ENCODE results near the gene ZCCHC4.

Gene ZCCHC4

GRCh38 chr4:25299476-25300203 is 12.9 kb upstream of the ZCCHC4 start:
- no peak overlapping the region for H3K4ac ChIP-seq (ENCODE audit: low read length)
- no peak overlapping the region for H3K18ac ChIP-seq (ENCODE audit: low read length)
- no peaks in the 10 kb centered on the region for H3K36me3 ChIP-seq (replicated peaks in 1 of 2; ENCODE audit: control insufficient read depth in 2 of 2, insufficient read depth in 2 of 2, low read length in 2 of 2)
- H2AK5ac ChIP-seq (ENCODE audit: low read depth, low read length), result no peak overlapping the region
- no peak overlapping the region for H2BK5ac ChIP-seq (ENCODE audit: low read length)
- H3K9me3 ChIP-seq (replicated peaks in 1 of 2; ENCODE audit: control insufficient read depth in 2 of 2, insufficient read depth in 1 of 2, low read depth in 1 of 2, low read length in 2 of 2), result no peaks in the 10 kb centered on the region
- no peak overlapping the region for H3K4me2 ChIP-seq (ENCODE audit: insufficient read depth, low read length, poor library complexity, severe bottlenecking)
- H3K4me3 ChIP-seq (ENCODE audit: low read length in 2 of 2), result no peak overlapping the region
- no peak overlapping the region for H2BK120ac ChIP-seq (ENCODE audit: low read depth, low read length)
- no peaks in the 10 kb centered on the region for H3K79me1 ChIP-seq (ENCODE audit: low read depth, low read length)
- no peak overlapping the region for H3K9ac ChIP-seq (ENCODE audit: low read depth, low read length, poor library complexity)
- H4K91ac ChIP-seq (ENCODE audit: low read depth, low read length, poor library complexity), result no peak overlapping the region
- H3K14ac ChIP-seq (ENCODE audit: low read length), result no peak overlapping the region
- no peaks in the 10 kb centered on the region for H3K4me1 ChIP-seq (ENCODE audit: control insufficient read depth in 2 of 2, insufficient read depth in 1 of 2, low read depth in 1 of 2, low read length in 2 of 2)
- WGBS, 2 donors (ENCODE audit: extremely low coverage in 2 of 2, insufficient read length in 2 of 2, insufficient replicate concordance in 1 of 2), result no CpG with 5 or more reads among the region's 10 CpGs
- H3K27ac ChIP-seq (replicated peaks; ENCODE audit: low read length), result no peak overlapping the region
- H2AFZ ChIP-seq (ENCODE audit: low read length), result no peak overlapping the region
- no peaks in the 10 kb centered on the region for H3K27me3 ChIP-seq (ENCODE audit: control insufficient read depth in 3 of 3, insufficient read depth in 3 of 3, low read depth in 1 of 3, low read length in 3 of 3)
- H3K23ac ChIP-seq (ENCODE audit: low read depth, low read length, poor library complexity), result no peak overlapping the region
- H2BK12ac ChIP-seq (ENCODE audit: low read length), result no peak overlapping the region
- no peak for DNase-seq (ENCODE audit: low spot score)
- H2BK15ac ChIP-seq (ENCODE audit: low read length), result no peak overlapping the region
- no peak overlapping the region for H4K8ac ChIP-seq (ENCODE audit: low read depth, low read length)

GRCh38 chr4:25301471-25301870 is 11.1 kb upstream of the ZCCHC4 start:
- Histone ChIP-seq H3K79me1 (ENCODE audit: low read depth, low read length) (no peaks in the 10 kb centered on the region), H3K9ac (ENCODE audit: low read depth, low read length, poor library complexity) (no peak overlapping the region), H4K91ac (ENCODE audit: low read depth, low read length, poor library complexity) (no peak overlapping the region), H3K4me2 (ENCODE audit: insufficient read depth, low read length, poor library complexity, severe bottlenecking) (no peak overlapping the region), H3K36me3 (replicated peaks in 1 of 2; ENCODE audit: control insufficient read depth in 2 of 2, insufficient read depth in 2 of 2, low read length in 2 of 2) (no peaks in the 10 kb centered on the region), H3K18ac (ENCODE audit: low read length) (no peak overlapping the region), H2BK15ac (ENCODE audit: low read length) (no peak overlapping the region), H3K4me1 (ENCODE audit: control insufficient read depth in 2 of 2, insufficient read depth in 1 of 2, low read depth in 1 of 2, low read length in 2 of 2) (no peaks in the 10 kb centered on the region), H3K4ac (ENCODE audit: low read length) (no peak overlapping the region), H3K27me3 (ENCODE audit: control insufficient read depth in 3 of 3, insufficient read depth in 3 of 3, low read depth in 1 of 3, low read length in 3 of 3) (no peaks in the 10 kb centered on the region), H2AFZ (ENCODE audit: low read length) (no peak overlapping the region), H2AK5ac (ENCODE audit: low read depth, low read length) (no peak overlapping the region), H3K9me3 (replicated peaks in 1 of 2; ENCODE audit: control insufficient read depth in 2 of 2, insufficient read depth in 1 of 2, low read depth in 1 of 2, low read length in 2 of 2) (no peaks in the 10 kb centered on the region), H2BK120ac (ENCODE audit: low read depth, low read length) (no peak overlapping the region), H2BK5ac (ENCODE audit: low read length) (no peak overlapping the region), H3K27ac (replicated peaks; ENCODE audit: low read length) (no peak overlapping the region), H3K14ac (ENCODE audit: low read length) (no peak overlapping the region), H3K23ac (ENCODE audit: low read depth, low read length, poor library complexity) (no peak overlapping the region), H2BK12ac (ENCODE audit: low read length) (no peak overlapping the region), H3K4me3 (ENCODE audit: low read length in 2 of 2) (no peak overlapping the region), H4K8ac (ENCODE audit: low read depth, low read length) (no peak overlapping the region)
- WGBS, 2 donors (ENCODE audit: extremely low coverage in 2 of 2, insufficient read length in 2 of 2, insufficient replicate concordance in 1 of 2), result no CpG with 5 or more reads among the region's 4 CpGs
- DNase-seq (ENCODE audit: low spot score), result no peak

- no peak for DNase-seq (ENCODE audit: low spot score)
- H3K9me3 ChIP-seq (replicated peaks in 1 of 2; ENCODE audit: control insufficient read depth in 2 of 2, insufficient read depth in 1 of 2, low read depth in 1 of 2, low read length in 2 of 2), result no peaks in the 10 kb centered on the region
- H2BK12ac ChIP-seq (ENCODE audit: low read length), result no peak overlapping the region
- no peak overlapping the region for H2AFZ ChIP-seq (ENCODE audit: low read length)
- H3K14ac ChIP-seq (ENCODE audit: low read length), result no peak overlapping the region
- no peak overlapping the region for H3K23ac ChIP-seq (ENCODE audit: low read depth, low read length, poor library complexity)
- H3K4me2 ChIP-seq (ENCODE audit: insufficient read depth, low read length, poor library complexity, severe bottlenecking), result no peak overlapping the region
- no peak overlapping the region for H3K4ac ChIP-seq (ENCODE audit: low read length)
- no peak overlapping the region for H4K91ac ChIP-seq (ENCODE audit: low read depth, low read length, poor library complexity)
- H3K79me1 ChIP-seq (ENCODE audit: low read depth, low read length), result no peaks in the 10 kb centered on the region
- no peak overlapping the region for H3K27ac ChIP-seq (replicated peaks; ENCODE audit: low read length)
- no peaks in the 10 kb centered on the region for H3K4me1 ChIP-seq (ENCODE audit: control insufficient read depth in 2 of 2, insufficient read depth in 1 of 2, low read depth in 1 of 2, low read length in 2 of 2)
- no peak overlapping the region for H2BK15ac ChIP-seq (ENCODE audit: low read length)
- WGBS, 2 donors (ENCODE audit: extremely low coverage in 2 of 2, insufficient read length in 2 of 2, insufficient replicate concordance in 1 of 2), result no CpG with 5 or more reads among the region's 9 CpGs
- H3K18ac ChIP-seq (ENCODE audit: low read length), result no peak overlapping the region
- H4K8ac ChIP-seq (ENCODE audit: low read depth, low read length), result no peak overlapping the region
- no peak overlapping the region for H2BK120ac ChIP-seq (ENCODE audit: low read depth, low read length)
- H3K27me3 ChIP-seq (ENCODE audit: control insufficient read depth in 3 of 3, insufficient read depth in 3 of 3, low read depth in 1 of 3, low read length in 3 of 3), result no peaks in the 10 kb centered on the region
- H3K4me3 ChIP-seq (ENCODE audit: low read length in 2 of 2), result no peak overlapping the region
- H3K9ac ChIP-seq (ENCODE audit: low read depth, low read length, poor library complexity), result no peak overlapping the region
- H2BK5ac ChIP-seq (ENCODE audit: low read length), result no peak overlapping the region
- H2AK5ac ChIP-seq (ENCODE audit: low read depth, low read length), result no peak overlapping the region
- H3K36me3 ChIP-seq (replicated peaks in 1 of 2; ENCODE audit: control insufficient read depth in 2 of 2, insufficient read depth in 2 of 2, low read length in 2 of 2), result no peaks in the 10 kb centered on the region
Measured at GRCh38 chr4:25302626-25303025, 9.9 kb upstream of the ZCCHC4 start.

- H2BK5ac ChIP-seq (ENCODE audit: low read length), result no peak overlapping the region
- H3K18ac ChIP-seq (ENCODE audit: low read length), result no peak overlapping the region
- no peaks in the 10 kb centered on the region for H3K4me1 ChIP-seq (ENCODE audit: control insufficient read depth in 2 of 2, insufficient read depth in 1 of 2, low read depth in 1 of 2, low read length in 2 of 2)
- no peaks in the 10 kb centered on the region for H3K9me3 ChIP-seq (replicated peaks in 1 of 2; ENCODE audit: control insufficient read depth in 2 of 2, insufficient read depth in 1 of 2, low read depth in 1 of 2, low read length in 2 of 2)
- no peak overlapping the region for H3K14ac ChIP-seq (ENCODE audit: low read length)
- no peak overlapping the region for H2AK5ac ChIP-seq (ENCODE audit: low read depth, low read length)
- H3K9ac ChIP-seq (ENCODE audit: low read depth, low read length, poor library complexity), result no peak overlapping the region
- no CpG with 5 or more reads among the region's 3 CpGs for WGBS, 2 donors (ENCODE audit: extremely low coverage in 2 of 2, insufficient read length in 2 of 2, insufficient replicate concordance in 1 of 2)
- H2BK120ac ChIP-seq (ENCODE audit: low read depth, low read length), result no peak overlapping the region
- no peaks in the 10 kb centered on the region for H3K79me1 ChIP-seq (ENCODE audit: low read depth, low read length)
- H2BK12ac ChIP-seq (ENCODE audit: low read length), result no peak overlapping the region
- H3K27ac ChIP-seq (replicated peaks; ENCODE audit: low read length), result no peak overlapping the region
- H4K8ac ChIP-seq (ENCODE audit: low read depth, low read length), result no peak overlapping the region
- no peak overlapping the region for H4K91ac ChIP-seq (ENCODE audit: low read depth, low read length, poor library complexity)
- H3K4me3 ChIP-seq (ENCODE audit: low read length in 2 of 2), result no peak overlapping the region
- H3K27me3 ChIP-seq (ENCODE audit: control insufficient read depth in 3 of 3, insufficient read depth in 3 of 3, low read depth in 1 of 3, low read length in 3 of 3), result no peaks in the 10 kb centered on the region
- no peak overlapping the region for H3K4ac ChIP-seq (ENCODE audit: low read length)
- H2AFZ ChIP-seq (ENCODE audit: low read length), result no peak overlapping the region
- no peak for DNase-seq (ENCODE audit: low spot score)
- no peak overlapping the region for H3K23ac ChIP-seq (ENCODE audit: low read depth, low read length, poor library complexity)
- no peak overlapping the region for H2BK15ac ChIP-seq (ENCODE audit: low read length)
- H3K4me2 ChIP-seq (ENCODE audit: insufficient read depth, low read length, poor library complexity, severe bottlenecking), result no peak overlapping the region
- H3K36me3 ChIP-seq (replicated peaks in 1 of 2; ENCODE audit: control insufficient read depth in 2 of 2, insufficient read depth in 2 of 2, low read length in 2 of 2), result no peaks in the 10 kb centered on the region
Measured at GRCh38 chr4:25303578-25303977, 9.0 kb upstream of the ZCCHC4 start.

Data from neuronal stem cell (in vitro differentiated cells).